HCT116 (cell line): ENCODE measurements around the gene OBSCN. TPM values are rescaled to one million over a fixed set of nuclear protein-coding genes. Genes with fewer than 3 reads are reported as not detected.

Source experiments
- ATAC-seq: fragments of 200-7000 bp; cut with Tn5 transposase; 2 replicates; pipeline ENCODE4 v1.9.1; 2020; ENCODE audit warnings: mild to moderate bottlenecking, moderate library complexity
- BruUV-seq: library from RNA; stranded (reverse); fragments of 400-500 nt; replicated peaks from 2 replicates; lab custom pipeline; 2021; lab: Mats Ljungman, UMichigan
- CTCF ChIA-PET: fragments of 300-600 bp; sonication (Branson Sonifier 250); formaldehyde crosslinking; loops from one replicate; lab custom pipeline; 2021; ENCODE audit warnings: antibody characterized with exemption; lab: Charles Lee
- POLR2A ChIA-PET: fragments of 300-600, 350-600 bp; sonication (Branson Sonifier 250); formaldehyde crosslinking; loops from one replicate; lab custom pipeline; 2021; ENCODE audit warnings: antibody characterized with exemption; lab: Charles Lee
- RAD21 ChIA-PET, 2 experiments: fragments of 300-600 bp; sonication (Branson Sonifier 250); formaldehyde crosslinking; loops; one replicate each; lab custom pipeline; 2023; ENCODE audit warnings: low total read pairs in 2 of 2; ENCODE audit not compliant: uncharacterized antibody in 2 of 2, unreplicated experiment in 2 of 2, low non-redundant PET in 1 of 2; lab: Charles Lee
- DNase-seq: peaks from one replicate; pipeline ENCODE4 v3.0.0-alpha.2; 2010; ENCODE audit warnings: low read depth, low spot score
- H2AFZ ChIP-seq: fragments of 200-600 bp; shearing (Covaris generic), sonication (generic); 2 replicates; pipeline ENCODE4 v1.6.1; 2017; ENCODE audit warnings: low read depth, mixed run types, mixed read lengths, antibody characterized with exemption, low read length; ENCODE audit not compliant: poor library complexity, severe bottlenecking
- H3K27ac ChIP-seq: 2 replicates; pipeline ENCODE4 v1.5.1; 2012; ENCODE audit warnings: low read depth, low read length
- H3K27me3 ChIP-seq: fragments of 200-600 bp; sonication (generic); 2 replicates; pipeline ENCODE4 v1.6.1; 2016; ENCODE audit warnings: mixed run types, low read length, mixed read lengths; ENCODE audit not compliant: insufficient read depth
- H3K36me3 ChIP-seq, 2 experiments: fragments of 200-500 bp in 1 of 2; fragments of 200-600 bp in 1 of 2; sonication (Bioruptor generic) in 1 of 2; sonication (generic) in 1 of 2; 2 replicates each; pipeline versions ENCODE4 v1.5.1 to v1.6.1; 2014 to 2016; ENCODE audit warnings: low read length in 2 of 2, inconsistent platforms in 1 of 2, mixed read lengths in 1 of 2, mixed run types in 1 of 2; ENCODE audit not compliant: insufficient read depth in 2 of 2, control insufficient read depth in 1 of 2
- H3K4me1 ChIP-seq, 2 experiments: fragments of 200-600 bp in 1 of 2; sonication (generic) in 1 of 2; 2 replicates each; pipeline versions ENCODE4 v1.5.1 to v1.6.1; 2012 to 2017; ENCODE audit warnings: low read length in 2 of 2, inconsistent platforms in 1 of 2, mild to moderate bottlenecking in 1 of 2, mixed read lengths in 1 of 2, mixed run types in 1 of 2, moderate library complexity in 1 of 2; ENCODE audit not compliant: insufficient read depth in 2 of 2, control insufficient read depth in 1 of 2
- H3K4me2 ChIP-seq: fragments of 200-600 bp; sonication (generic); 2 replicates; pipeline ENCODE4 v1.6.1; 2017; ENCODE audit warnings: mixed run types, low read length, mixed read lengths
- H3K4me3 ChIP-seq, 2 experiments: fragments of 200-600 bp in 1 of 2; sonication (generic) in 1 of 2; replicated peaks in 1 of 2; 2 replicates each; pipeline ENCODE4 v1.5.1; 2011 to 2016; ENCODE audit warnings: low read length in 2 of 2, control low read depth in 1 of 2, low read depth in 1 of 2, mild to moderate bottlenecking in 1 of 2, mixed read lengths in 1 of 2, mixed run types in 1 of 2
- H3K79me2 ChIP-seq: fragments of 200-600 bp; sonication (generic); 2 replicates; pipeline ENCODE4 v1.6.1; 2017; ENCODE audit warnings: mild to moderate bottlenecking, mixed run types, low read length, moderate library complexity, mixed read lengths; ENCODE audit not compliant: insufficient read depth
- H3K9ac ChIP-seq: fragments of 200-600 bp; sonication (generic); 2 replicates; pipeline ENCODE4 v1.6.1; 2016; ENCODE audit warnings: low read length, mixed read lengths
- H3K9me2 ChIP-seq: fragments of 200-600 bp; sonication (generic), shearing (Covaris generic); 2 replicates; pipeline ENCODE4 v1.6.1; 2017; ENCODE audit warnings: mixed run types, mild to moderate bottlenecking, moderate library complexity; ENCODE audit not compliant: insufficient read depth
- H3K9me3 ChIP-seq, 2 experiments: fragments of 200-500 bp in 1 of 2; fragments of 200-600 bp in 1 of 2; sonication (Bioruptor generic) in 1 of 2; sonication (generic) in 1 of 2; 2 replicates each; pipeline ENCODE4 v1.6.1; 2014 to 2017; ENCODE audit warnings: low read length in 2 of 2, mixed read lengths in 2 of 2, inconsistent platforms in 1 of 2, low read depth in 1 of 2, mild to moderate bottlenecking in 1 of 2, mixed run types in 1 of 2, moderate library complexity in 1 of 2; ENCODE audit not compliant: control insufficient read depth in 1 of 2, insufficient read depth in 1 of 2
- H4K20me1 ChIP-seq: fragments of 200-600 bp; sonication (generic), shearing (Covaris generic); 2 replicates; pipeline ENCODE4 v1.6.1; 2017; ENCODE audit warnings: mixed run types, mild to moderate bottlenecking, moderate library complexity; ENCODE audit not compliant: insufficient read depth
- CBX3 ChIP-seq: IDR thresholded peaks from 2 replicates; pipeline ENCODE4 v1.6.1; 2012; ENCODE audit warnings: low read depth
- CEBPB ChIP-seq: IDR thresholded peaks from 2 replicates; pipeline ENCODE4 v1.6.1; 2012; ENCODE audit warnings: low read depth
- EGR1 ChIP-seq: IDR thresholded peaks from 2 replicates; pipeline ENCODE4 v1.6.1; 2012; ENCODE audit warnings: low read depth
- ELF1 ChIP-seq: IDR thresholded peaks from 2 replicates; pipeline ENCODE4 v1.6.1; 2012; ENCODE audit warnings: low read depth, borderline replicate concordance
- EZH2 ChIP-seq: fragments of 200-600 bp; sonication (generic); IDR thresholded peaks from 2 replicates; pipeline ENCODE4 v1.6.1; 2017; ENCODE audit warnings: antibody characterized with exemption, mixed run types
- EZH2phosphoT487 ChIP-seq: fragments of 200-600 bp; IDR thresholded peaks from 2 replicates; pipeline ENCODE4 v1.6.1; 2018; ENCODE audit warnings: antibody characterized with exemption, borderline replicate concordance
- FOSL1 ChIP-seq: IDR thresholded peaks from 2 replicates; pipeline ENCODE4 v1.6.1; 2012; ENCODE audit warnings: low read depth
- JUND ChIP-seq: IDR thresholded peaks from 2 replicates; pipeline ENCODE4 v1.6.1; 2012
- RAD21 ChIP-seq: IDR thresholded peaks from 2 replicates; pipeline ENCODE4 v1.6.1; 2012; ENCODE audit warnings: low read depth, mild to moderate bottlenecking
- REST ChIP-seq: IDR thresholded peaks from 2 replicates; pipeline ENCODE4 v1.6.1; 2012; ENCODE audit warnings: low read depth
- SP1 ChIP-seq: IDR thresholded peaks from 2 replicates; pipeline ENCODE4 v1.6.1; 2012; ENCODE audit warnings: low read depth
- SRF ChIP-seq: IDR thresholded peaks from 2 replicates; pipeline ENCODE4 v1.6.1; 2012; ENCODE audit warnings: low read depth
- TCF7L2 ChIP-seq: IDR thresholded peaks from 2 replicates; pipeline ENCODE4 v1.7.0; 2011; ENCODE audit warnings: borderline replicate concordance, inconsistent platforms; ENCODE audit not compliant: insufficient read depth, insufficient read length; ENCODE audit errors: extremely low read depth
- YY1 ChIP-seq: IDR thresholded peaks from 2 replicates; pipeline ENCODE4 v1.6.1; 2011; ENCODE audit warnings: low read length, low read depth, moderate library complexity, mild to moderate bottlenecking; ENCODE audit not compliant: insufficient replicate concordance; ENCODE audit errors: extremely low read depth
- ZBTB33 ChIP-seq: IDR thresholded peaks from 2 replicates; pipeline ENCODE4 v1.6.1; 2011; ENCODE audit warnings: mild to moderate bottlenecking, low read length, moderate library complexity; ENCODE audit not compliant: insufficient replicate concordance; ENCODE audit errors: extremely low read depth
- ZFX ChIP-seq: fragments of 450-650 bp; IDR thresholded peaks from 2 replicates; pipeline ENCODE4 v1.6.1; 2017
- intact Hi-C: fragments of 100-400 bp; cut with micrococcal nuclease; formaldehyde crosslinking; loops from 2 replicates; pipeline ENCODE4 v1.10.0; 2022
- total RNA-seq: library from RNA; stranded (reverse); gene quantifications from one replicate; pipeline ENCODE4 v1.2.1, GENCODE V29; 2021; ENCODE audit not compliant: unreplicated experiment
- TF ChIP-seq, protein P1 (sequence below), 3 experiments: fragments of 200-600 bp in 1 of 3; sonication (generic) in 1 of 3; IDR thresholded peaks in 2 of 3; conservative IDR thresholded peaks in 1 of 3; 2 replicates each; pipeline ENCODE4 v1.5.1; 2012 to 2017; ENCODE audit warnings: low read depth in 2 of 3, low read length in 2 of 3, antibody characterized with exemption in 1 of 3, borderline replicate concordance in 1 of 3, control low read depth in 1 of 3, mild to moderate bottlenecking in 1 of 3, mixed read lengths in 1 of 3, mixed run types in 1 of 3, moderate library complexity in 1 of 3; ENCODE audit not compliant: insufficient read depth in 1 of 3
- TF ChIP-seq, protein P2 (sequence below): IDR thresholded peaks from 2 replicates; pipeline ENCODE4 v1.6.1; 2012

Gene OBSCN
- total RNA-seq, 1 experiment from 2014 or later = 16.6 TPM

DNA sequence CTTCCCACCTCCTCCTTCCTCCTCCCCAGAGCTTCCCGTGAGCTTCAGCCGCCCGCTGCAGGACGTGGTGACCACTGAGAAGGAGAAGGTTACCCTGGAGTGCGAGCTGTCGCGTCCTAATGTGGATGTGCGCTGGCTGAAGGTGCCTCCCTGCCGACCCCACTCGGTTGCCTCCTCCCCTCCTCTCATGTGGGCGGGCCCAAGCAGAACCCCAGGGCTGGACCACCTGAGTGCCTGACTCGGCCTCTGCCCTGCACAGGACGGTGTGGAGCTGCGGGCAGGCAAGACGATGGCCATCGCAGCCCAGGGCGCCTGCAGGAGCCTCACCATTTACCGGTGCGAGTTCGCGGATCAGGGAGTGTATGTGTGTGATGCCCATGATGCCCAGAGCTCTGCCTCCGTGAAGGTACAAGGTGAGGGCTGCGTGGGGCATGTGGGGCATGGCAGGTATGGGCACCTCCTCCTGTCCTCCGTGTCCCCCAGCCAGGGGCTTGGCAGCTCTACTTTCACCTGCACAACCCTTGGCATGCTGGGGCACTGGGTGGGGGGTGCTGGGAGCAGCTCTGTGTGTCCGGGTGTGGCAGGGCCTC is 69.2 kb downstream of the OBSCN start:
- ATAC-seq = no peak
- Histone ChIP-seq H3K4me1 (peaks cover 6 to 18% of the 10 kb centered on the region in 2 experiments; a peak in 3 of 4 replicates), H3K27ac (no peak overlapping the region; the same call in 1 of the 2 replicates), H2AFZ (no peak overlapping the region), H3K79me2 (no peaks in the 10 kb centered on the region), H3K9me2 (no peaks in the 10 kb centered on the region), H3K4me3 (no peak overlapping the region), H3K36me3 (no peaks in the 10 kb centered on the region; a peak in 1 of 4 replicates), H3K4me2 (no peak overlapping the region), H4K20me1 (no peaks in the 10 kb centered on the region), H3K27me3 (no peaks in the 10 kb centered on the region), H3K9ac (no peak overlapping the region), H3K9me3 (no peaks in the 10 kb centered on the region)
- TF ChIP-seq CEBPB = no peak
- TF ChIP-seq, protein P1, sequence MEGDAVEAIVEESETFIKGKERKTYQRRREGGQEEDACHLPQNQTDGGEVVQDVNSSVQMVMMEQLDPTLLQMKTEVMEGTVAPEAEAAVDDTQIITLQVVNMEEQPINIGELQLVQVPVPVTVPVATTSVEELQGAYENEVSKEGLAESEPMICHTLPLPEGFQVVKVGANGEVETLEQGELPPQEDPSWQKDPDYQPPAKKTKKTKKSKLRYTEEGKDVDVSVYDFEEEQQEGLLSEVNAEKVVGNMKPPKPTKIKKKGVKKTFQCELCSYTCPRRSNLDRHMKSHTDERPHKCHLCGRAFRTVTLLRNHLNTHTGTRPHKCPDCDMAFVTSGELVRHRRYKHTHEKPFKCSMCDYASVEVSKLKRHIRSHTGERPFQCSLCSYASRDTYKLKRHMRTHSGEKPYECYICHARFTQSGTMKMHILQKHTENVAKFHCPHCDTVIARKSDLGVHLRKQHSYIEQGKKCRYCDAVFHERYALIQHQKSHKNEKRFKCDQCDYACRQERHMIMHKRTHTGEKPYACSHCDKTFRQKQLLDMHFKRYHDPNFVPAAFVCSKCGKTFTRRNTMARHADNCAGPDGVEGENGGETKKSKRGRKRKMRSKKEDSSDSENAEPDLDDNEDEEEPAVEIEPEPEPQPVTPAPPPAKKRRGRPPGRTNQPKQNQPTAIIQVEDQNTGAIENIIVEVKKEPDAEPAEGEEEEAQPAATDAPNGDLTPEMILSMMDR (IDR thresholded peaks at IDR 0.05 in 2 of 3, conservative IDR thresholded peaks at IDR 0.05 in 1 of 3; ENCODE audit: borderline replicate concordance in 1 of 3, insufficient read depth in 1 of 3, low read depth in 2 of 3, low read length in 2 of 3) = no peak
- TF ChIP-seq REST = no peak
- no peak for TF ChIP-seq YY1
- TF ChIP-seq SP1 = no peak
- TF ChIP-seq ZBTB33 = no peak
- no peak for TF ChIP-seq EZH2
- no peak for TF ChIP-seq JUND
- no peak for TF ChIP-seq EZH2phosphoT487
- no peak for TF ChIP-seq TCF7L2
- no peak for TF ChIP-seq ZFX
- no peak for TF ChIP-seq RAD21
- TF ChIP-seq, protein P2, sequence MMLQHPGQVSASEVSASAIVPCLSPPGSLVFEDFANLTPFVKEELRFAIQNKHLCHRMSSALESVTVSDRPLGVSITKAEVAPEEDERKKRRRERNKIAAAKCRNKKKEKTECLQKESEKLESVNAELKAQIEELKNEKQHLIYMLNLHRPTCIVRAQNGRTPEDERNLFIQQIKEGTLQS = no peak
- no peak for TF ChIP-seq FOSL1
- no peak for TF ChIP-seq SRF
- no peak for TF ChIP-seq ELF1
- TF ChIP-seq EGR1 = no peak
- TF ChIP-seq CBX3 = no peak
- RAD21 ChIA-PET = no interaction called here
- CTCF ChIA-PET = no interaction called here
- POLR2A ChIA-PET = no interaction called here
- BruUV-seq = no TSS peak
- DNase-seq = no peak
- intact Hi-C loops = no loop called here
